AG09319 (cell line): Measurements from ENCODE around the gene RBBP9.
"Not testable (repeated sequence)": the region's sequence is repeated elsewhere in the genome, so short reads cannot be mapped to it uniquely, and the experiment has no call there.

Experiments
- DNase-seq: peaks from one replicate; pipeline ENCODE4 v3.0.0-alpha.2; 2010; ENCODE audit warnings: low read depth; ENCODE audit errors: extremely low read depth
- TF ChIP-seq, protein P1 (sequence below): IDR thresholded peaks from 2 replicates; pipeline ENCODE4 v1.5.1; 2011; ENCODE audit warnings: low read depth, mild to moderate bottlenecking, inconsistent platforms, low read length, moderate library complexity

The RBBP9 gene

DNA sequence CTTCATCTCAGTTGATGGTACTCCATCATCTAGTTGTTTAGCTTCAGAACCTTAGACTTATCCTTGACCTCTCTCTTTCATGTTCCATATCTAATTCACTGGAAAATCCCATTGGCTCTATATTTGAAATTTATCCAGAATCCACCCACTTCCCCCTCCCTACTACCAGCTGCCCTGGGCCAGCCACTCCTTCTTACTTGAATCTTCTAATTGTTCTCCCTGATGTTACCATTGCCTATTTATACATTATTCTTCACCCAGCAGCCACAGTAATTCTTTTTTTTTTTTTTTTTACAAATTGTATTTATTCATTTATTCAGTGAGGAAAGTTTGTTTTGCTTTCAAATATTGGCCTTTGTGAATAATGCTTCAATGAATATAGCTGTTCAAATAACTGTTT lies 18.9 kb upstream of the RBBP9 start:
- TF ChIP-seq, protein P1, sequence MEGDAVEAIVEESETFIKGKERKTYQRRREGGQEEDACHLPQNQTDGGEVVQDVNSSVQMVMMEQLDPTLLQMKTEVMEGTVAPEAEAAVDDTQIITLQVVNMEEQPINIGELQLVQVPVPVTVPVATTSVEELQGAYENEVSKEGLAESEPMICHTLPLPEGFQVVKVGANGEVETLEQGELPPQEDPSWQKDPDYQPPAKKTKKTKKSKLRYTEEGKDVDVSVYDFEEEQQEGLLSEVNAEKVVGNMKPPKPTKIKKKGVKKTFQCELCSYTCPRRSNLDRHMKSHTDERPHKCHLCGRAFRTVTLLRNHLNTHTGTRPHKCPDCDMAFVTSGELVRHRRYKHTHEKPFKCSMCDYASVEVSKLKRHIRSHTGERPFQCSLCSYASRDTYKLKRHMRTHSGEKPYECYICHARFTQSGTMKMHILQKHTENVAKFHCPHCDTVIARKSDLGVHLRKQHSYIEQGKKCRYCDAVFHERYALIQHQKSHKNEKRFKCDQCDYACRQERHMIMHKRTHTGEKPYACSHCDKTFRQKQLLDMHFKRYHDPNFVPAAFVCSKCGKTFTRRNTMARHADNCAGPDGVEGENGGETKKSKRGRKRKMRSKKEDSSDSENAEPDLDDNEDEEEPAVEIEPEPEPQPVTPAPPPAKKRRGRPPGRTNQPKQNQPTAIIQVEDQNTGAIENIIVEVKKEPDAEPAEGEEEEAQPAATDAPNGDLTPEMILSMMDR, result no peak
- no peak for DNase-seq

DNA sequence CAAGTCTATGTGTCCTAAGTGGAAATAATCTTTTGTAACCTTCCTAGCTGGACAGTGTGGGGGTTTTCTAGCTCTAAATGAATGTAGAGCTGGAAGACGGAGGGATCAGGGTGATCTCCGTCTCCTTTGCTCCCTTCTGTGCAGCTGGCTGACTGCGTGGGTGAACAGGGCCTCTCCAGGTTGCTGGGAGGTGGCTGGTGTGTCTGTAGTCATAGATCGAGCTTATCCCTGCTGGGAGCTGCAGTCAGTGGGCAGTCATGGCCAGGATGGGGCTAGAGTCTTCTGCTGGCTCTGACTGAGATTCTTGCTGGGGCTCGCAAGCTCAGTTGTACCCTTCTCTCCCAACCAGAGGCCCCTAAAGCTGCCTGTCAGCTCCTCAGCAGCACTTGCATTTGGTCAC lies 17.1 kb upstream of the RBBP9 start:
- DNase-seq, result no peak
- TF ChIP-seq, protein P1, result no peak

DNA sequence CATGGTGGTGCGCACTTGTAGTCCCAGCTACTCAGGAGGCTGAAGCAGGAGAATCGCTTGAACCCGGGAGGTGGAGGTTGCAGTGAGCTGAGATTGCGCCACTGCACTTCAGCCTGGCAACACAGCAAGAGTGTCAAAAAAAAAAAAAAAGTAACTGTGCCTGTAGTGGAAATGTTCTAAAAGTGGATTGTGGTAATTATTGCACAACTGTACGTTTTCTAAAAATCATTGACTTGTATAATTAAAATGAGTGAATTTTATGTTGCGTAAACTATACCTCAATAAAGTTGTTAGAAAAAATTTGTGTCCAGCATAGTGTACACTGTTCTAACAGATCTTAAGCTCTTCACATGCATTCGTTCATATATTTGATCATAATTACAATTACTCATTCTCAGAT lies 16.2 kb upstream of the RBBP9 start:
- no peak for DNase-seq
- TF ChIP-seq, protein P1, result no peak

DNA sequence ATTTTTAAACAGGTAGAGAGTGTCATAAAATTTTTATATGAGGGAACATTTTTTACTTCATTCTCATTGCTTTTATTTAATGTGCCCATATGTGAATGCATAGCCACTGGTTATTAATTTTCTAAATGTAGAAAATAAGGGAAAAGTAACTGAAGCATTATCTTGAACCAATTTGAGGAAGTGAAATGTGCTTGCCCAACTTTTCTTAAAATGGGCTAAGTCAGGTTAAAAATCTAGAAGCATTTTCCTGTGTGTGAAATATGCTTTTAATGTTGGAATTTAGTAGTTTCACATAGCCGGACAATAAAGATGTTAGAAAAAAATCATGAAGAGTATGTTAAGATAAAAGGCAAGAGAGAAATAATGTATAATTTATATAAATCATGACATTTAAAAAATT lies 14.5 kb upstream of the RBBP9 start:
- DNase-seq, result no peak
- TF ChIP-seq, protein P1, result no peak

DNA sequence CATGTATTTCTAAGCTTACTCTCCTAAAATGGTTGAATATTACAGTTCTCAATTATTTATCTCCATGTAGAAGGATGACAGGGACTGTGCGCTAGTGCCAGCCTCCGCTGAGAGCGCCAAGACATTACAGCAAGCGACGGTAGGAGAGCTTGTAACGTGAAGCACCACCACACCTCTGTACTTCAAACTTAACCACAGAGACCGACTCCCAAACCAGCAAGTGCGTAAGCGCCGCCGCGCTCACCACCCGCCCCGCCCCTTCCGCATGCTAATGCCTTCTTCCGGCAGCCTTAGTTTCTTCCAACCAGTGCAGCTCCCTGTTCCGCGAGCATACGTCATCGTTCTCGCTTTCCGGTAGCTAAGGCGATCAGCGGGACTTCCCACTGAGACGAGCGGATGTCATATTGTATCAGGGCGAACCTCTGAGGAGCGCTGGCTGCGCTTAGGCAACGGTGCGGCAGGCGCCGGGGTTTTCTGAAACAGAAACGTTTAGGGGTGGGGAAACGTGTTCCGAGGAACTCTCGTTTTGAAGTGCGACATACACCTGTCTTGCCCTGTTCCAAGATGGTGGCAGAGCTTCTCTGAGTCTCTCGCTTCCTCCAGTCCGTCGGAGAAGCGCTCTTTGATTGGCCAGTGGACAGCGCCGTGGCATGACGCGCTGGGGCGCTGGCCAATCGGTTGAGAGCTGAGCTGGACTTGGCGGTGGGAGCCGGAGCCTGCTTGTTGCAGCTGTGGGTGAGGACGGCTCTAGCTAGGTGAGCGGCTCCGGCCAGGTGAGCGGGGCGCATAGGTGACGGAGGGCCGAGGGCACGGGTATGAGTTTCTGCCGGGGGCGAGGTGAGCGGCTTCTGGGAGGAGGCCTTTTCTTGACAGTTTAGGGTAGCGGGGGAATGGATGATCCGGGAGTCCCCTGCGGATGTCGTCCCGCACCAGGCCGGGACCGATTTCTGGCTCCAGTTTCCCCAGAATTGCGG lies 10.5 kb upstream of the RBBP9 start, which contains the start of gene SEC23B:
SEC23B (plus strand) TSS at position 723 of the 974 bp plus-strand sequence. CDS start 2,896 bp downstream, outside the sequence.
- DNase-seq, result peak; percentile 89
- TF ChIP-seq, protein P1, result no peak

DNA sequence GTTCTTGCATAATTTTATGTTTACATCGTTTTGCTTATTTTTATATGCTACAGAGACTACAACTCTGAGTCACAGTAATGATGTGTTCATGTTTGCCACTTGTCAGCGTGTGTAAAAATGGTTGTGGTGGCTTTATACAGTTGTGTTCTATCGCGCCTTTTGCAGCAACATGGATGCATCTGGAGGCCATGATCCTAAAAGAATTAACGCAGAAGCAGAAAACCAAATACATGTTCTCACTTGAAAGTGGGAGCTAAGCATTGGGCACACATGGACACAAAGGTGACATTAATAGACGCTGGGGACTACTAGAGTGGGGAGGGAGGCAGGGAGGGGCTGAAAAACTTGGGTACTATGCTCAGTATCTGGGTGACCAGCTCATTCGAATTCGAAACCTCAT lies 9.7 kb upstream of the RBBP9 start:
- TF ChIP-seq, protein P1, result no peak
- no peak for DNase-seq

DNA sequence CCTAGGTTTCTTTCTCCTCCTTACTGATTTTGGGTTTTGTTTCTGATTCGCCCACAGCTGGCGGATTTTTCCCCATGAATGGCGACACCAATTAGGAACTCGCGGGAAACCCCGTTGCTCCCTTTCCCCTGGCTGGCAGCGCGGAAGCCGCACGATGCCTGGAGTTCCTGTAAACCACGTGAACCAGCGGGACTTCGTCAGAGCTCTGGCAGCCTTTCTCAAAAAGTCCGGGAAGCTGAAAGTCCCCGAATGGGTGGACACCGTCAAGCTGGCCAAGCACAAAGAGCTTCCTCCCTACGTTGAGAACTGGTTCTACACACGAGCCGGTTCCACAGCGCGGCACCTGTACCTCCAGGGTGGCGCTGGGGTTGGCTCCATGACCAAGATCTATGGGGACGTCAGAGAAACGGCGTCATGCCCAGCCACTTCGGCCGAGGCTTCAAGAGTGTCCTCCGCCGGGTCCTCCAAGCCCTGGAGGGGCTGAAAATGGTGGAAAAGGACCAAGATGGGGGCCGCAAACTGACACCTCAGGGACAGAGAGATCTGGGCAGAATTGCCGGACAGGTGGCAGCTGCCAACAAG lies 7.5 kb upstream of the RBBP9 start:
- no peak for DNase-seq
- TF ChIP-seq, protein P1, result no peak

DNA sequence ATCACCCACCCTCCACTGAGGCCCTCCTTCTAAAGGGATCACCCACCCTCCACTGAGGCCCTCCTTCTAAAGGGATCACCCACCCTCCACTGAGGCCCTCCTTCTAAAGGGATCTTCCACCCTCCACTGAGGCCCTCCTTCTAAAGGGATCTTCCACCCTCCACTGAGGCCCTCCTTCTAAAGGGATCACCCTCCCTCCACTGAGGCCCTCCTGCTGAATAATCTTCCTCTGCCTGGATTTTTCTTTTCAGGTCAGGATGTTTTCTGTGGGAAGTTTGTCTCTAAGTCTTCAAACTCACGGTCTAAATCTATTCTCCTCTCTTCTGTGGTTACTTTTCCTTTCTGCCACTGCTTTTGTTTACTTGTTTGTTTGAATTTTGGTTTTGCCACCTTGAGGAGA lies 4.6 kb upstream of the RBBP9 start:
- not testable (repeated sequence) for DNase-seq
